Activated gamma-delta T cell treated with anti-CD3 and anti-CD28 coated beads, Interleukin-2, amount 50 U/mL, for 16 hours (primary cell): Measurements from ENCODE around the gene DDX3X.
"Not testable (repeated sequence)": the region's sequence is repeated elsewhere in the genome, so short reads cannot be mapped to it uniquely, and the experiment has no call there.

Experiments used
- DNase-seq: peaks from one replicate; pipeline ENCODE4 v3.0.0-alpha.2; 2020; ENCODE audit warnings: low read depth

Gene DDX3X

GRCh38 chrX:41333744-41334362 is at the start of gene DDX3X:
Gene DDX3X (plus strand): TSS chrX:41334162. CDS start chrX:41334253, 91 bp downstream.
- DNase-seq, result peak; percentile 88

- DNase-seq, result not testable (repeated sequence)
Observed at GRCh38 chrX:41285928-41286327, 48.0 kb upstream of the DDX3X start.

DNA sequence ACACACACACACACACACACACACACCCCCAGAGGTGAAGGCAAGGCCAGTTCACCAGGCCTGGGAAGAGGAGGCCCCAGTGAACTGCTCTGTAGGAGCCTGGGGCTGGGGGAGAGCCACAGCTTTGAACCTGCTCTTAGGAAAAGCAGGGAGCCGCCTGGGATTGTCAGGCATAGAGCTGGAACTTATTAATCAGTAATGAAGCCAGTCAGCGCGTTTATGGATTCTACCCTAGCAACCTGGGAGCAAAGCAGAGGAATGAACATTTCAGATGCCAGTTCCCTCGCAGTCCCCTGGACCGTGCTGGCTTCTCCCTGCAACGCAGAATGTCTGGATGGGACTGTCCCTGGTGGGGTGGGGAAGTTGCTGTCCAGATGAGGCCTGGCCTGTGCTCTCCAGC is 45.3 kb upstream of the DDX3X start:
- no peak for DNase-seq

- DNase-seq, result no peak
Observed at GRCh38 chrX:41289095-41289494, 44.9 kb upstream of the DDX3X start.

DNA sequence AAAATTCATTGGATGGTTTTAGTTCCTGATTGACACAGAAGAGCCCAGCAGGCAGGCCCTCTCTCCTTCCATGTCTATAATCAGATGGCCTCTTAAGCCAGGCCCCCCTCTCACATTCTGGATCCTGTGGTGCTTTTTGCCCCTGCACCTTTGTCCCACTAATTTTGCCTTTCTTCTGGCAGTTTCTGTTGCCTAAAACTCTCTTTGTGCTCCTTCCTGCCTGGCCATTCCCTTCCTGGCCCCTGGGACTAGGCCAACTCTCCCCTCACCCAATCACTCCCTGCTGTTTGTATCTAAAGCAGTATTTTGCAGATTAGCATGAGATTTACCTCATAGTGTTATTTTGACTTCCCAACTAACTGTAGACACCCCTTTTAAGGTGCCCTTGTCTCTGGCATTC is 42.7 kb upstream of the DDX3X start:
- no peak for DNase-seq

- DNase-seq, result no peak
Observed at GRCh38 chrX:41293269-41293668, 40.7 kb upstream of the DDX3X start.

GRCh38 chrX:41300758-41301437 is 33.1 kb upstream of the DDX3X start:
- no peak for DNase-seq

DNA sequence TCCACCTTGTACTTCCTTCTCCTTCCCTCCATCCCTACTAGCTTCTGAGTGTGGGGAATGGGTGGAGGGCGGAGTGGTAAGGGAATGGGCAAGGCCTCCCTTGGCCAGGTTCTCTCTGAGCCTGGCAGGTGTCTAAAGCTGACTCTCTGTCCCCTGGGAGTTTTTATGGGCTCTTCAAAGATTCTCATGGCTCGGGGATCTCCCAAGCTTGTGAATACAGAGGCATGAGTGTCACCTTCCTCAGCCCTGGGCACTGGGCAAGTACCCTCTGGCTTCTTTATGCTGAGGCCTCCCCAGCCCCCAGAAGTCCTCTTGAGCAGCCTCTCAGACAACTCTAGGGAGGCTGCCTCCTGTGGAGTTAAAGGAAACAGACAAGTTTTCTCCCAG is 32.5 kb upstream of the DDX3X start:
- no peak for DNase-seq

DNA sequence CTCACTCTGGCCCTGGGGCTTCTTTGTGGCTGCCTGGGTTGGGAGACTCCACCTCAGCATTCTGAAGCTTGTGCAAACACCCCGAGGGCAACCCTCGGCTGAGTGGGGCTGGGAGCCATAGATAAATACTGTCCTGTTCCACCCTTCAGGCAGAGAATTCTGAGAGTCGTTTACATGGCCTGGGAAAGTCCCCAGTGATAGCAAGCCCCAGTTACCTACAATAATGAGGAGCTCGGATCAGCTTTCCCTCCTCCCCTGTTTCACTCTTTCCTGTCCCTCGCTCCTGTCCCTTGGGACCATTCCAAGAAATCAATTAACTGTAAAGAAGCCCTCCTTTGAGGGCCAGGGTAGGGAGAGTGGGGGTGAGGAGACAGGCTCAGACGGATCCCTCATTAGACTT is 31.6 kb upstream of the DDX3X start:
- no peak for DNase-seq

DNA sequence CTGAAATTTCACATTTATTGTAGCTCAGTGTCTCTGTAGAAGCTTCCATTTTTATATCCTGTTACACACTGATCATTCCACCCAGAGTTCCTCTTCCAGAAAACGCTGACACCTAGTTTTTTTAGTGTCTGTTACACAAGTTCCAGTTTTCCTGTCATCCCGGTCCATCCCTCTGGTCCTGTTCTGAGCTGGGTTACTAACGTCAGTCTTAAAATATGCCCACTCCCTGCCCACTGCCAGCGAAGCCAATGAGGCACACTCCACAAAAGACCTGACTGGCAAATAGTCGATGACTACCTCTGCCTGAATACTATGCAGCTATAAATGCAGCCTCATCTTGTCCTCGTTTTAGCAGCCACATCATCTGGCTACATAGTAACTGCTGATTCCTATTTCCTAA is 30.9 kb upstream of the DDX3X start:
- no peak for DNase-seq

DNA sequence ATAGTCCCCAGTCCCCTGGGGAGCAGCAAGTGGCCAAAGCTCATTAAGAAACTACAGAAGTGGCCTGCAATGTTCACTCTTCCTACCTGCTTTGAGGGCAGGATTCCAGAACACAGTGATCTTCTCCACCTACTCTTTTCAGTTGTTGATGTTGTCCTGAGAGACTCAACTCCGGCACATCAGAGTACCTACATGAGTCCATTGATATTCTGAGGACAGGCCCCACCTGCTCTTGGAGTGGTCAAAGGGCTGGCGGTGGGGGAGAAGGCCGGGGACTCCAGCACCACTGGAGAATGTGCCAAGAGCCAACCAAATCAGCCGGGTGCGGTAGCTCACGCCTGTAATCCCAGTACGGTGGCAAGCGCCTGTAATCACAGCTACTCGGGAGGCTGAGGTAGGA is 29.8 kb upstream of the DDX3X start:
- DNase-seq, result no peak

- DNase-seq, result no peak
Observed at GRCh38 chrX:41308884-41309647, 24.9 kb upstream of the DDX3X start.

- no peak for DNase-seq
Observed at GRCh38 chrX:41312786-41313185, 21.2 kb upstream of the DDX3X start.

GRCh38 chrX:41313419-41313818 is 20.5 kb upstream of the DDX3X start:
- DNase-seq, result no peak

GRCh38 chrX:41314204-41314603 is 19.8 kb upstream of the DDX3X start:
- no peak for DNase-seq

- DNase-seq, result no peak
Observed at GRCh38 chrX:41314881-41315280, 19.1 kb upstream of the DDX3X start.

GRCh38 chrX:41316266-41316665 is 17.7 kb upstream of the DDX3X start:
- not testable (repeated sequence) for DNase-seq

GRCh38 chrX:41317477-41318208 is 16.3 kb upstream of the DDX3X start:
- DNase-seq, result no peak

GRCh38 chrX:41320393-41320792 is 13.6 kb upstream of the DDX3X start:
- no peak for DNase-seq

DNA sequence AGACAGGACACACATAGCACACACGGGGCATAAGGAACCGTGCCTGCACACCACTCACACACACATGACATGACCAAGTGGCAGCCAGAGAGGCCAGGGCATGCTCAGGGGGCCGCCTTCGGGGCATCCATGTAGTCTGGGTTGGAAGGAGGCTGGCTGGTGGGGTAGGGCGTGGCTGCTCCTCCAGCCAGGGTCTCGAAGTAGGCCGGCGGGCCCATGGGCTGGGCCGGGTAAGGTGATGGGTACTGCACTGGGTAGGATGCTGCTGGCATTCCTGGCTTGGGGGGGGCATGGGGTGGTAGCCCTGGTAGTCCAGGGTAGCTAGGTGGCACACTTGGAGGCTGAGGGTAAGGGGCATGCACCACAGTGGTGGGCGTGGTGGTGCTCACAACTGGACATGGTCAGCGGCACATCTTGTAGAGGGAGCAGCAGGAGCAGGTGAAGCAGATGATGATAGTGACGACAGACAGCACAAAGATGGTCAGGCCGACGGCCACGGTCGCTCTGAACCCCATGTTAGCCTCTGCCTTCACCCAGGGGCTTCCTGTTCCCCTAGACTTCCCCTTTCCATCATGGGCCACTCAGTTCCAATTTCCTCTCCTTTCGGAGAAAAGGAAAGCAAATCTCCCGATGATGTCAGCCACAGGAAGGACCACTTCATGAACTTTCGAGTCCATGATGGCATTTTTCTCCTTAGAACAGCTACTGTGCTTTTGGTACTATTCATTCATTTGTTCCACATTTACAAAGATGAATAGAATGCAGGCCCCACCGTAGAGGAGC is 10.9 kb upstream of the DDX3X start:
- DNase-seq, result no peak

GRCh38 chrX:41326431-41326830 is 7.5 kb upstream of the DDX3X start:
- DNase-seq, result no peak

DNA sequence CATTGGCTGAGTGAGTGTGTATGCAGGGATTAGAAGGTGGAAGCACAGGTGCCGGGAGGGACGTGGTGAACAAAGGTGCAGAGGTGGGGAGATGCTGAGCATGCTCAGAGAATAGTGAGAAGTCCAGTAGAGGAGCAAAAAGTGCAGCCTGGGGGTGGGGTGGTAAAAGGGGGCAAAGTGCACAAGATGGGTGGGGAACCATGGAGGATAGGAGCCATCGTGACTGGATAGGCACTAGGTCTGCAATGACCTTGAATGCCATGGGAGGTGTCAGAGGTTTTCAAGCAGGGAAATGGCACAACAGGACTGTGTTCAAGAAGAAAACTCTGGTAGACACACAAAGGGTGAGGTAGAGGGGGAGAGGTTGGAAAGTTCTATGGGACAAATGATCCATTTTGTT is 6.6 kb upstream of the DDX3X start:
- no peak for DNase-seq
